Osteocyte (in vitro differentiated cells): ENCODE measurements around the gene HMCN1. TPM values are rescaled to one million over a fixed set of nuclear protein-coding genes. Genes with fewer than 3 reads are reported as not detected.
A peak's percentile ranks its signal among the peaks of the same experiment; 100 is the strongest.

Experiments
- DNase-seq: peaks from one replicate; pipeline ENCODE4 v3.0.0; 2021; ENCODE audit warnings: mixed read lengths; ENCODE audit not compliant: unreplicated experiment; ENCODE audit errors: extremely low spot score
- H3K27ac Mint-ChIP-seq: one replicate; pipeline ENCODE4 v1.8.0; 2021; ENCODE audit warnings: mild to moderate bottlenecking, mixed read lengths; ENCODE audit not compliant: unreplicated experiment
- H3K27me3 Mint-ChIP-seq: one replicate; pipeline ENCODE4 v1.8.0; 2021; ENCODE audit warnings: mixed read lengths; ENCODE audit not compliant: unreplicated experiment
- H3K36me3 Mint-ChIP-seq: one replicate; pipeline ENCODE4 v1.8.0; 2021; ENCODE audit warnings: mixed read lengths; ENCODE audit not compliant: unreplicated experiment
- H3K4me1 Mint-ChIP-seq: one replicate; pipeline ENCODE4 v1.8.0; 2021; ENCODE audit warnings: mixed read lengths; ENCODE audit not compliant: unreplicated experiment
- H3K4me3 Mint-ChIP-seq: one replicate; pipeline ENCODE4 v1.8.0; 2021; ENCODE audit warnings: mild to moderate bottlenecking, moderate library complexity, mixed read lengths; ENCODE audit not compliant: unreplicated experiment
- H3K9me3 Mint-ChIP-seq: one replicate; pipeline ENCODE4 v1.8.0; 2021; ENCODE audit warnings: mixed read lengths; ENCODE audit not compliant: unreplicated experiment
- CTCF ChIP-seq: fragments of 200-600 bp; sonication (generic); IDR thresholded peaks from 2 replicates; pipeline ENCODE4 v1.5.0; 2021; ENCODE audit warnings: antibody characterized with exemption, mild to moderate bottlenecking, moderate library complexity
- total RNA-seq: library from RNA; stranded (reverse); gene quantifications from 2 replicates; pipeline ENCODE4 v1.2.1, GENCODE V29; 2021

Gene HMCN1
- total RNA-seq, 1 donor from 2014 or later: 91.4 TPM

- no peak overlapping the region for H3K4me3 Mint-ChIP-seq
- no peak for TF ChIP-seq CTCF
- no peaks in the 10 kb centered on the region for H3K9me3 Mint-ChIP-seq
- no peak overlapping the region for H3K27ac Mint-ChIP-seq
- H3K4me1 Mint-ChIP-seq: peaks cover 9% of the 10 kb centered on the region
- H3K36me3 Mint-ChIP-seq: peaks cover 46% of the 10 kb centered on the region
- no peaks in the 10 kb centered on the region for H3K27me3 Mint-ChIP-seq
- DNase-seq: no peak
Observed at GRCh38 chr1:185984113-185984836, 250.1 kb downstream of the HMCN1 start.

- no peak for DNase-seq
- Mint-ChIP-seq H3K4me1 (peaks cover 12% of the 10 kb centered on the region), H3K27me3 (no peaks in the 10 kb centered on the region), H3K36me3 (peaks cover 50% of the 10 kb centered on the region), H3K9me3 (no peaks in the 10 kb centered on the region), H3K27ac (no peak overlapping the region), H3K4me3 (no peak overlapping the region)
- TF ChIP-seq CTCF: no peak
Observed at GRCh38 chr1:185987611-185988321, 253.6 kb downstream of the HMCN1 start.

DNA sequence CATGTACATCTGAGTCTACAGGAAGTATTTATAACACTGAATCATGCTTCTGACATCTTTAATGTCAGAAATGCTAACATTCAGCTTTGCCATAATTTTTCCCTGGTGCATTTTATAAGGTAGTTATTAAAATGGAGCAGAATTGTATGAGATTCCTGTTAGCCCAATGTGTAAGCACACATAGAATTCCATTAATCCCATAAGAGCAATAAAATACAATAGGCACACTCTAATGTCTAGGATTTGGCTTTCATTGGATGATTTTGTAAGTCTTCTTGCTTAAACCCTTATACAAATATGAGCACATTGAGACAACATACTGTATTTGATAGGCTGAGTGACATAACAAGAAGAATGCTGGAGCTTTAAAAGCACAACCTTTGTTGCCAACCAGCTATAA, 256.4 kb downstream of the HMCN1 start:
- Mint-ChIP-seq H3K9me3 (no peaks in the 10 kb centered on the region), H3K27ac (no peak overlapping the region), H3K27me3 (no peaks in the 10 kb centered on the region), H3K36me3 (peaks cover 57% of the 10 kb centered on the region), H3K4me3 (no peak overlapping the region), H3K4me1 (peaks cover 2% of the 10 kb centered on the region)
- no peak for DNase-seq
- no peak for TF ChIP-seq CTCF

- peaks cover 59% of the 10 kb centered on the region for H3K36me3 Mint-ChIP-seq
- no peaks in the 10 kb centered on the region for H3K27me3 Mint-ChIP-seq
- peaks cover 4% of the 10 kb centered on the region for H3K9me3 Mint-ChIP-seq
- no peak overlapping the region for H3K27ac Mint-ChIP-seq
- peaks cover 6% of the 10 kb centered on the region for H3K4me1 Mint-ChIP-seq
- DNase-seq: no peak
- H3K4me3 Mint-ChIP-seq: no peak overlapping the region
- TF ChIP-seq CTCF: no peak
Observed at GRCh38 chr1:185991266-185991665, 257.1 kb downstream of the HMCN1 start.

GRCh38 chr1:185996211-185996610, 262.0 kb downstream of the HMCN1 start:
- peak overlapping the region; percentile 15 for H3K27ac Mint-ChIP-seq
- peaks cover 13% of the 10 kb centered on the region for H3K9me3 Mint-ChIP-seq
- H3K36me3 Mint-ChIP-seq: peaks cover 53% of the 10 kb centered on the region
- no peak for TF ChIP-seq CTCF
- peaks cover 8% of the 10 kb centered on the region for H3K4me1 Mint-ChIP-seq
- H3K27me3 Mint-ChIP-seq: no peaks in the 10 kb centered on the region
- no peak for DNase-seq
- H3K4me3 Mint-ChIP-seq: no peak overlapping the region
